K562 (cell line): ENCODE measurements around the gene CPA4. TPM values are rescaled to one million over a fixed set of nuclear protein-coding genes. Genes with fewer than 3 reads are reported as not detected.

Source experiments
- ATF7 ChIP-seq: fragments of 450-650 bp; IDR thresholded peaks from 2 replicates; pipeline ENCODE4 v1.7.1; 2014; ENCODE audit warnings: mild to moderate bottlenecking, moderate library complexity
- BACH1 ChIP-seq: fragments of 200-800 bp; sonication (Bioruptor generic); IDR thresholded peaks from 2 replicates; pipeline ENCODE4 v1.6.1; 2016; ENCODE audit warnings: missing genetic modification characterization, missing compliant biosample characterization
- BDP1 ChIP-seq: IDR thresholded peaks from 3 replicates; pipeline ENCODE4 v1.6.1; 2011; ENCODE audit not compliant: insufficient read length, insufficient read depth
- CEBPB ChIP-seq: fragments of 450-650 bp; IDR thresholded peaks from 2 replicates; pipeline ENCODE4 v1.6.1; 2016; ENCODE audit warnings: missing genetic modification characterization, missing compliant biosample characterization
- EGR1 ChIP-seq: fragments of 450-650 bp; conservative IDR thresholded peaks from 2 replicates; pipeline ENCODE4 v1.6.1; 2017; ENCODE audit warnings: mild to moderate bottlenecking
- EHMT2 ChIP-seq: fragments of 450-650 bp; IDR thresholded peaks from 2 replicates; pipeline ENCODE4 v1.6.1; 2018; ENCODE audit warnings: antibody characterized with exemption
- EWSR1 ChIP-seq: fragments of 450-650 bp; IDR thresholded peaks from 2 replicates; pipeline ENCODE4 v1.6.1; 2018; ENCODE audit warnings: borderline replicate concordance, mild to moderate bottlenecking, low read depth, moderate library complexity; ENCODE audit not compliant: partially characterized antibody
- HLTF ChIP-seq: fragments of 450-650 bp; IDR thresholded peaks from 2 replicates; pipeline ENCODE4 v1.6.1; 2016
- MAFG ChIP-seq: fragments of 450-650 bp; conservative IDR thresholded peaks from 2 replicates; pipeline ENCODE4 v1.6.1; 2016; ENCODE audit warnings: missing genetic modification characterization, missing compliant biosample characterization
- MEF2D ChIP-seq: conservative IDR thresholded peaks from 2 replicates; pipeline ENCODE4 v1.6.1; 2016; ENCODE audit warnings: low read depth, missing genetic modification characterization, missing compliant biosample characterization
- NR2C1 ChIP-seq, 2 experiments: fragments of 450-650 bp; IDR thresholded peaks; 2 replicates each; pipeline ENCODE4 v1.6.1; 2017; ENCODE audit warnings: mild to moderate bottlenecking in 2 of 2, antibody characterized with exemption in 1 of 2, inconsistent platforms in 1 of 2, missing compliant biosample characterization in 1 of 2, missing genetic modification characterization in 1 of 2
- PHB2 ChIP-seq: fragments of 450-650 bp; IDR thresholded peaks from 2 replicates; pipeline ENCODE4 v1.6.1; 2017; ENCODE audit warnings: low read depth
- PRPF4 ChIP-seq: fragments of 200-400 bp; formaldehyde crosslinking; IDR thresholded peaks from one replicate; pipeline ENCODE4 v1.6.1; 2017; ENCODE audit warnings: low read length, low read depth, mild to moderate bottlenecking; ENCODE audit not compliant: insufficient read depth, poor library complexity, severe bottlenecking
- SMARCC2 ChIP-seq: fragments of 450-650 bp; IDR thresholded peaks from 2 replicates; pipeline ENCODE4 v1.6.1; 2017; ENCODE audit warnings: antibody characterized with exemption, moderate library complexity, mild to moderate bottlenecking, low read depth
- SNIP1 ChIP-seq: fragments of 450-650 bp; IDR thresholded peaks from 2 replicates; pipeline ENCODE4 v1.7.1; 2017; ENCODE audit warnings: low read depth, mild to moderate bottlenecking
- TFAP4 ChIP-seq: sonication (generic); formaldehyde crosslinking; IDR thresholded peaks from 2 replicates; pipeline ENCODE4 v1.8.0; 2022; ENCODE audit warnings: missing genetic modification reagents, mild to moderate bottlenecking, moderate library complexity, borderline replicate concordance
- TGIF2 ChIP-seq: sonication (generic); formaldehyde crosslinking; IDR thresholded peaks from 2 replicates; pipeline ENCODE4 v1.8.1; 2022; ENCODE audit warnings: mild to moderate bottlenecking, missing genetic modification reagents, moderate library complexity
- TOE1 ChIP-seq, 2 experiments: fragments of 450-650 bp in 1 of 2; sonication (generic) in 1 of 2; formaldehyde crosslinking in 1 of 2; IDR thresholded peaks; 2 replicates each; pipeline versions ENCODE4 v1.7.1 to v1.8.0; 2016 to 2022; ENCODE audit warnings: borderline replicate concordance in 2 of 2, mild to moderate bottlenecking in 2 of 2, antibody characterized with exemption in 1 of 2, inconsistent platforms in 1 of 2, low read depth in 1 of 2, missing genetic modification reagents in 1 of 2, moderate library complexity in 1 of 2
- ZNF311 ChIP-seq: fragments of 250-450 bp; sonication (Bioruptor Pico); IDR thresholded peaks from 2 replicates; pipeline ENCODE4 v1.4.0; 2020; ENCODE audit warnings: mild to moderate bottlenecking, moderate library complexity
- ZNF398 ChIP-seq: fragments of 250-450 bp; sonication (Bioruptor Pico); IDR thresholded peaks from 2 replicates; pipeline ENCODE4 v1.8.0; 2021; ENCODE audit warnings: moderate library complexity, mild to moderate bottlenecking, inconsistent platforms
- polyA plus RNA-seq, 8 experiments: library from polyadenylated mRNA; depleted of rRNA in 4 of 8; stranded (reverse) in 5 of 8; unstranded in 3 of 8; fragments of >200 nt; fragmentation: Nextera tagmentation in 2 of 8; fragmentation: Illumina TruSeq in 1 of 8; extraction: Ambion mirVana in 2 of 8; extraction: Trizol in 1 of 8; gene quantifications; 2 replicates each; pipeline versions ENCODE4 v1.2.1 to v1.2.3, GENCODE V29; 2011 to 2014; ENCODE audit warnings: inconsistent platforms in 1 of 8, missing spikeins in 1 of 8
- total RNA-seq, 7 experiments: library from RNA; depleted of rRNA in 6 of 7; stranded (reverse); fragments of >200 nt in 6 of 7; fragmentation: Illumina TruSeq in 2 of 7; extraction: Trizol in 2 of 7; gene quantifications; 2 replicates each; pipeline versions ENCODE4 v1.2.1 to v1.2.3, GENCODE V29; 2011 to 2021; ENCODE audit warnings: low replicate concordance in 1 of 7
- TF ChIP-seq, protein P1 (sequence below), 2 experiments: fragments of 200-800 bp in 1 of 2; sonication (Bioruptor generic) in 1 of 2; sonication (generic) in 1 of 2; formaldehyde crosslinking in 1 of 2; IDR thresholded peaks in 1 of 2; conservative IDR thresholded peaks in 1 of 2; 2 replicates each; pipeline versions ENCODE4 v1.5.0 to v1.6.1; 2016 to 2020; ENCODE audit warnings: missing compliant biosample characterization in 1 of 2, missing genetic modification characterization in 1 of 2, missing genetic modification reagents in 1 of 2
- TF ChIP-seq, protein P2 (sequence below), 2 experiments: IDR thresholded peaks; 2 replicates each; pipeline ENCODE4 v1.6.1; 2012; ENCODE audit warnings: improper control_type of control experiment in 2 of 2, low read depth in 2 of 2, low read length in 2 of 2, borderline replicate concordance in 1 of 2

The CPA4 gene
- total and polyA plus RNA-seq, 9 of the 15 experiments (the other 6 are each of a cell fraction or from before 2014, with no cell fraction given), result not detected

- TF ChIP-seq, protein P1, sequence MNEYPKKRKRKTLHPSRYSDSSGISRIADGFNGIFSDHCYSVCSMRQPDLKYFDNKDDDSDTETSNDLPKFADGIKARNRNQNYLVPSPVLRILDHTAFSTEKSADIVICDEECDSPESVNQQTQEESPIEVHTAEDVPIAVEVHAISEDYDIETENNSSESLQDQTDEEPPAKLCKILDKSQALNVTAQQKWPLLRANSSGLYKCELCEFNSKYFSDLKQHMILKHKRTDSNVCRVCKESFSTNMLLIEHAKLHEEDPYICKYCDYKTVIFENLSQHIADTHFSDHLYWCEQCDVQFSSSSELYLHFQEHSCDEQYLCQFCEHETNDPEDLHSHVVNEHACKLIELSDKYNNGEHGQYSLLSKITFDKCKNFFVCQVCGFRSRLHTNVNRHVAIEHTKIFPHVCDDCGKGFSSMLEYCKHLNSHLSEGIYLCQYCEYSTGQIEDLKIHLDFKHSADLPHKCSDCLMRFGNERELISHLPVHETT (CRISPR knock-in tag; conservative IDR thresholded peaks at IDR 0.05 in 1 of 2, IDR thresholded peaks at IDR 0.05 in 1 of 2), result no peak
- TF ChIP-seq ZNF311 (CRISPR knock-in tag) (no peak), EGR1 (no peak), SNIP1 (no peak), NR2C1 (IDR thresholded peaks at IDR 0.05) (no peak), NR2C1 (tag; IDR thresholded peaks at IDR 0.05) (no peak), ATF7 (no peak), TFAP4 (no peak), CEBPB (no peak), EWSR1 (no peak), HLTF (no peak), ZNF398 (CRISPR knock-in tag) (no peak), TGIF2 (no peak), PRPF4 (no peak), PHB2 (no peak), TOE1 (IDR thresholded peaks at IDR 0.05; ENCODE audit: borderline replicate concordance) (no peak), TOE1 (CRISPR knock-in tag; IDR thresholded peaks at IDR 0.05; ENCODE audit: borderline replicate concordance, low read depth) (no peak), MEF2D (no peak), BACH1 (tag) (no peak), SMARCC2 (no peak), MAFG (tag) (no peak), BDP1 (no peak), EHMT2 (no peak)
- TF ChIP-seq, protein P2, sequence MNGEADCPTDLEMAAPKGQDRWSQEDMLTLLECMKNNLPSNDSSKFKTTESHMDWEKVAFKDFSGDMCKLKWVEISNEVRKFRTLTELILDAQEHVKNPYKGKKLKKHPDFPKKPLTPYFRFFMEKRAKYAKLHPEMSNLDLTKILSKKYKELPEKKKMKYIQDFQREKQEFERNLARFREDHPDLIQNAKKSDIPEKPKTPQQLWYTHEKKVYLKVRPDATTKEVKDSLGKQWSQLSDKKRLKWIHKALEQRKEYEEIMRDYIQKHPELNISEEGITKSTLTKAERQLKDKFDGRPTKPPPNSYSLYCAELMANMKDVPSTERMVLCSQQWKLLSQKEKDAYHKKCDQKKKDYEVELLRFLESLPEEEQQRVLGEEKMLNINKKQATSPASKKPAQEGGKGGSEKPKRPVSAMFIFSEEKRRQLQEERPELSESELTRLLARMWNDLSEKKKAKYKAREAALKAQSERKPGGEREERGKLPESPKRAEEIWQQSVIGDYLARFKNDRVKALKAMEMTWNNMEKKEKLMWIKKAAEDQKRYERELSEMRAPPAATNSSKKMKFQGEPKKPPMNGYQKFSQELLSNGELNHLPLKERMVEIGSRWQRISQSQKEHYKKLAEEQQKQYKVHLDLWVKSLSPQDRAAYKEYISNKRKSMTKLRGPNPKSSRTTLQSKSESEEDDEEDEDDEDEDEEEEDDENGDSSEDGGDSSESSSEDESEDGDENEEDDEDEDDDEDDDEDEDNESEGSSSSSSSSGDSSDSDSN (IDR thresholded peaks at IDR 0.05; ENCODE audit: borderline replicate concordance in 1 of 2, low read depth in 2 of 2, low read length in 2 of 2), result no peak
Measured at GRCh38 chr7:130288168-130288567, 4.8 kb upstream of the CPA4 start (continued).
